NCI-H510A (cell line): ENCODE results near the gene MED27.

Experiments used
- DNase-seq: peaks from one replicate; lab custom pipeline; 2025; lab: John Stamatoyannopoulos, UW

MED27 gene

DNA sequence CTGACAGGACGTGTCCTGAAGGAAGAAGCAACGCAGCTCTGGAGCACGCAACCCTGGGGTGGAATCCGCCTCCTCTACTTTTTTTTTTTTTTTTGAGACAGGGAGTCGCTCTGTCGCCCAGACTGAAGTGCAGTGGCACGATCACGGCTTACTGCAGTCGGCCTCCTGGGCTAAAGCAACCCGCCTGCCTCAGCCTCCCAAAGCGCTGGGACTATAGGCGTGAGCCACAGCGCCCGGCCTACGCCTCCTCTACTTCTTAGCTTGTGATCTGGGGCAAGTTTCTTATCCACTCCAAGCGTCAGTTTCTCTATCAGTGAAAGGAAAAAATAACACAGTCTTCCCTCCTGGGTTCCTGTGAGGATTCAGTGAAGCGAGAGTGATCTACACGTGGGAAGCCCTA lies 243.6 kb downstream of the MED27 start:
- DNase-seq: no peak

DNA sequence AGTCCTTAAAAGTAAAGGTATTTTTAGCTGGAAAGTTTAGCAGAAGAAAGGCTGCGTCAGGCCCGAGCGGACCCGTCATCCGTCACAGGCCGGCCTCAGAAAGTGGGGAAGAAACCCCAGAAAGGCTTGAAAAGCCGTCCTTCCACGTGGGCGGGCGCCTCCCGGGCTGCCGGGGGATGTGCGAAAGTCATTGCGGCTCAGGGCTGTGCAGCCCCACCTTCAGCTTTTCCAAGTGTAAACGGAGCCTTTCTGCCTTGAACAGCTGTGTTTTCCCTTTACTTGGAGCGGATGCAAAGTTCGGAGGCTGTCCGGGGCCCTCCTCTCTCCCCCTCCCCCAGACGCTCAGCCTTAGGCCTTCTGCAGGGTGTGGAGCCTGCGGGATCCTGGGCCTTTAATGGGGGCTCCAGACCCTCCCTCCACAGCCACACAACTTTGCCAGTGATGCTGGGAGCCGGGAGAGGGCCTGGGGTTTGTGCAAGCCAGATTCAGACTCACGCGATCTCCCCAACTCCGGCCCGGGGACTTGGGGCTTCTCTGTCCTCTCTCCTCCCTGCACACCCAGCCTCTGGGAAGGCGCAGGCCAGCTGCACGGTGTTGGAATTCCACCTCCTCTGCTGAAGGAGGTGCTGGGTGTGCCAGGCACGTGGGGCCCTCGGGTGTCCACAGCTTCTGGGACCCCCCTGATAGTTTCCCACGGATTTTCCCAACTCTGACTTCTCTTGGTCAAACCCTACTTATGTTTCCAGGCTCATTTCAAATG lies 244.3 kb downstream of the MED27 start:
- DNase-seq: no peak

DNA sequence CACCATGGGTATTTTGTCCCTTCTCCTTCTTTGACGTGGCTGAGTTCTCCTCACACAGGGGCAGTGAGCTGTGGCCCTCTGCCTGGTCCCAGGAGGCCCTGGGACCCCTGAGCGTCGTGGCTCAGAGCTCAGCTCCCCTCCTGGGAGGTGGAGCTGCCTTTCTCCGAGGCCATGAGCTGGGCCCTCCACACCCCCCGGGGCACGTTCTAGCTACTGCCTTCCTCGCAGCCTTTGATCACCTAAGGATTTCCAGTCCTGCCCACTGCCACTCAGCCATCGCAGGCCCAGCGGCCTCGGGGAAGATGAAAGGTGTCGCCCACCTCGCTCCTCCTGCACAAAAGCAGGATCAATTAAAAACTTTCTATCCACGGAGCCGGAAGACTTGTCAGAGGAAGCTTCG lies 244.9 kb downstream of the MED27 start:
- DNase-seq: no peak

DNA sequence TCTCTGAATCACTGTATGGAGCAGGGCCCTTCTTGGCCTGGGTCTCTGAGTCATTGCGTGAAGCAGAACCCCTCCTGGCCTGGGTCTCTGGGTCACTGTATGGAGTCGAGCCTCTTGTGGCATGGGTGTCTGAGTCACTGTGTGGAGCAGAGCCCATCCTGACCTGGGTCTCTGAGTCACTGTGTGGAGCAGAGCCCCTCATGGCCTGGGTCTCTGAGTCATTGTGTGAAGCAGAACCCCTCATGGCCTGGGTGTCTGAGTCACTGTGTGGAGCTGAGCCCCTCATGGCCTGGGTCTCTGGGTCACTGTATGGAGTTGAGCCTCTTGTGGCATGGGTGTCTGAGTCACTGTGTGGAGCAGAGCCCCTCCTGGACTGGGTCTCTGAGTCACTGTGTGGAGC lies 245.8 kb downstream of the MED27 start:
- DNase-seq: no peak

DNA sequence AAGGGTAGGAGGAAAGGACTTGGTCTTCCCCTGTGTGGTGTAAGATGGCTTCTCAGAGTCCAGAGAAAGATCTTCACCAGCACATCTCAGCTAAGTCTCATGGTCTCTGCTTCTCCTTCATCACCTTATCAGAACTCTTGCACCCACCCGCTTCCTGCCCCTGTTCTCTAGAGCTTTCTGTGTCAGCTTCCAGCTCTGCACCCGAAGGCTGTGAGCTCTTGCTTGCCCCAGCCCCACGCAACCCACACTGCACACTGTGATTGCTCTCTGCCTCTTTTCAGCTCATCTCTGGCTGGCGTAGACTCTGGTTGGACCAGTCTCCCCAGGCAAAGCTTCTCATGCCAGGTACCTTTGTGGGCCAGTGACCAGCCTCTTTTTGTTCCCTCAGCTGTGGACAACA lies 246.6 kb downstream of the MED27 start:
- no peak for DNase-seq

DNA sequence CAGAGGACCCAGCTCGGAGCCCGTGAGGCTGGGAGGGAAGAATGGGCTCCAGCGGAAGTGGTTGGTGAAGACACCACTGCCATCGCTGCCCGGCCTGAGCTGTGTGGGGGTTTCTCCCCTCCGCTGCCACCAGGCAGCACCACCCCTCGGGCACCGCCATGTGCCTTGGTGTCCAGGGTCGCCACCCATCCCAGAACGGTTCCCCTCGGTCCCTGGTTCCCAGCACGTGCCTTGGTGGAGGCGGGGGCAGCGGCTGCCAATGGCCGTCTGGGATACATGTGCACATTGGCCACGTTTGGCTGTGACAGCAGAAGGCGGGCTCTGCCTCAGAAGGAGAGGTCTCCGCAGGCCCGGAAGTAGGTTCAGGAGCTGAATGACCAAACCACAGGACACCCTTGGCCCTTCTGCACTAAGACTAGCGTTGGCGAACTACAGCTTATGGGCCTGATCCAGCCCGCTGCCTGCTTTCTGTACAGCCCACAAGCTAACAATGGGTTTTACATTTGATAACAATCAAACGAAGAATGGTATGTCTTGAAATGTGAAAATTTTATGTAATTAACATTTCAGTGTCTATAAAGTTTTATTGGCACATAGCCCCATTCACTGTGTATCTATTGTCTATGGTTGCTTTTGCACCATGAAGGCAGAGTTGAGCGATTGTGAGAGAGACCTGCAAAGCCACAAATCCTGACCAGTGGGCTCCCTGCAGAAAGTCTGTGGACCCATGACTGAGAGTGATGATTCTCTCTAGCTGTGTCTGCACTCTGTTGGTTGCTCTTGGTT lies 248.1 kb downstream of the MED27 start:
- no peak for DNase-seq

DNA sequence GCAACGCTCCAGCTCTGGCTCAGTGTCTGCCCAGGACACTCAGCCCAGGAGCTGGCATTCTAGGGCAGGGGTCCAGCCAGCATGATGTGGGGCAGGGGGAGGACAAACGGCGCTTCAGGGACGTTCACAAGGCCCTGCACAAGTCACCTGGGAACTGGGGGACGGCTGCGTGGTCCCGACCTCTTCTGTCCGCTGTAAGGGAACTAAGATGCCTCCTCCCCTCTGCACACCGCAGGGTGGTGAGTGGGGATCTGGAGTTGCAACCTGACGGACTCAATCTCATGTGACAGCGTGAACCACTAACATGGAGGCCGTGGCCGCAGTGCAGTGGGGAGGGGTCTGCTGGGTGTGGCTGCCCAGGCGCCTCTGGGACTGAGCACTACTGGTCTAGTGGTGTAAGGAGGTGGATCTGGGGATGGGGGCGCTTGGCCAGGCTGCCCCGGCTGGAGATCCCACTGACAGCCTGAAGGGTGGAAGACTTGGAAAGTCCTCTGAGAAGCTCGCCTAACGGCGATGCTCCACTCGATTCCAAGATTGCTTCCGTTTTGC lies 251.8 kb downstream of the MED27 start:
- no peak for DNase-seq

DNA sequence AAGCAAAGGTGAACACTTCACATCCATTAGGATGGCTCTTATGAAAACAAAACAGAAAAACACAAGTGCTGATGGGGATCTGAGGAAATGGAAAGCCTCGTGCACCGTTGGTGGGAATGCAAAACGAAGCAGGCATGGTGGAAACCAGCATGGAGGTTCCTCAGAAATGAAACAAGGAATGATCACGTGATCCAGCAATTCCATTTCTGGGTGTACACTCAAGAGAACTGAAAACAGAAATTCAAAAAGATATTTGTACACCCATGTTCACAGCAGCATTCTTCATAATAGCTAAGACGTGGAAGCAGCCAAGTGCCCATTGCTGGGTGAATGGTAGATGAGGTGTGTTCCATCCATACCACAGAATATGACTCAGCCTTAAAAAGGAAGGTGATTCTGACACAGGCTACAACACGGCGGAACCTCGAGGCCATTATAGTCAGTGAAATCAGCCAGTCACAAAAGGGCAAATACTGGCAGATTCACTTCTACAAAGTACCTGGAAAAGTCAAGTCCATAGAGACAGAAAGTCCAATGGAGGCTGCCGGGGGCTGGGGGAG lies 252.6 kb downstream of the MED27 start:
- no peak for DNase-seq

DNA sequence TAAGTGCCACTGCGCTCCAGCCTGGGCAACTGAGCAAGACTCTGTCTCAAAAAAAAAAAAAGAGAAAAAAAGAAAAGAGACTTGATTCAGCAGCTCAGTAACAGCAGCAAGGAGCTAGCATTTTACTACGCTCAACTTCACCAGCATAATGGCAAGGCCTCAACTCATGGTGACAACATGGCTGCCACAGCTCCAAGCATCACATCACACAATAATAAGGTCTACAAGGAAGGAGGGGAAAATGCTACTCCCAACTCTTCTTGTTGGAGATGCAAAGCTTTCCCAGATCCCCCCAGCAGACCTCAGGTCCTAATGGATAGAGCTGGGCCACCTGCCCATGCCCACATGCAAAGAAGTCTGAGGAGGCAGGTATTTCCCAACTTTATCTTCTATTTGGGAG lies 253.6 kb downstream of the MED27 start:
- DNase-seq: no peak

DNA sequence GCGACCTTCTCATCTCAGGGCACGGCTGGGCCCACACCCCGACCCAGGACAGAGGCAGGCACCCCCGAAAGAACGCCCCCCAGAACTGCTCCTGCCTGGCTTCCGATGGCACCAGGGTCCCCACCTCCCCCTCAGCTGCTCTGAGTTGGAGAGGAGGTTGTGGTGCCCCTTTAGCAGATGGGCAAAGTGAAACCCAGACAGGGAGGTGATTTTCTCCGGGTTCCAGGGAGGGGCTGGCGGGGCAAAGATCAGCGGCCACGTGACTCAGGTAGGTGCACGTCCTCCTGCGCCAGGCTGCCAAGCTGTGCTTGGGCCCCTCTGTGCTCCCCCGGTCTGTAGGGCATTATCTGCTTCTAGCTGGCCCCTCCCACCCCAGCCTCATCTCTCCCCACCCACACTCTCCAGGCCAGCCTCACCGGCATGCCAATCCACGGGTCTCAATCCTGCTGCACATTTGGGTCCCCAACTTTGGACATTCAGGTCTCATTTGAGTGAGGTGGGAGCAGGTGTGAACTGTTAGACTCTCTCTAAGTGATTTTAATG lies 254.6 kb downstream of the MED27 start:
- DNase-seq: no peak

DNA sequence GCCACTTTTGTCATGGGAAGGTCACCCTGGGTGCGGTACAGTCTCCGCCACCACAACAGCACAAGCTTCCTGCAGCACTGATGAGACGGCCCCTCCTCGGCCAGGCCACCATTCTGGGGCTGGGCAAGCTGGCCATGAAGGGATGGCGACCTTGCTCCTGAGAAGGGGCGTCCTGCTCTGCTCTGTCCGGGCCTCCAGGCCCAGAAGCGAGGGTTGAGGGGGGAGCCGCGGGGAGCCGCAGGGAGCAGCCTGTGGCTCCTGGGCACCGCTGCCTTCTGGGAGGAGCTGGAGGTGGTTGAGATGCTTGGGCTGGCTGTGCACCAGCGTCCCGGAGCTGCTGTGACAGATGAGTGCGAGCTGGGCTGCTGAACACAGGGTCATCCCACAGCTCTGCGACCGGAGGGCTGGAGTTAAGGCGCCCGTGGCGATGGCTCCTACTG lies 255.5 kb downstream of the MED27 start:
- no peak for DNase-seq

DNA sequence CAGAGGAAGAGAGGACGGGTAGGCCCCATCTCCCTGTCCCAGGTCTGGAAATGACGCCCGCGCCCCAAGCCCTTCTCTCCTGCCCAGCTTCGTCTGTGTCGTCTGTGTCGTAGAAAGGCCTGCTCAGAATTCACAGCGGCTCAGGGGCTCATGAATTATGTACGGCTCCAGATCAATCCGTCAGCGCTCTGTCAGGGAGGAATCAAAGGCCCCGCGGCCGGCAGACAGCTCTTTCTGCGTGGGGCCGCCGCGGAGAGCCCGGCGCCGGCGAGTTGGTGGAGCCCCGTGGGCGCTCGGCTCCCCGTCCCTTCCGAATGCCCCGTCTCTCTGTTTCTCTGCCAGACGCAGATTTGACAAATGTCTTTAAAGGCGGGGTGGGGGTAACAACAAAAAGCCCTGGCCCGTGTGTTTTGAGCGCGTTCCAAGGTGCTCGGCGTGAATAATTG lies 255.9 kb downstream of the MED27 start:
- DNase-seq: no peak

DNA sequence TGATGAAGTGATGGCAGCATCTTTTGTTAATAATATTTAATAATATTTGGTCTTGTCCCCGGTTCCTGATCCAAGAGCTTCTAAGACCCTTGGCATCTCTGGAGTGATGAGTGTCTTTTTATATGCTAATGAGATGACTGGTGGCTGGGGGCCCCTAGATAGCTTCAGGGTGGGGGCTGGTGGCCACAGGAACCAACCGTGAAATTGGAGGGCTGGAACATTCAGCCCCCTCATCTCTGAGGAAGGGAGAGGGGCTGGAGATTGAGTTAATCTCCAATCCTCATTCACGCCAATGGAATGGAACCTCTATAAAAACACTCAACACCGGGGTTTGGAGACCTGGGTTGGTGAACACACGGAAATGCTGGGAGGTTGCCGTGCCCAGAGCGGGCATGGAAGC lies 261.6 kb downstream of the MED27 start:
- DNase-seq: no peak

DNA sequence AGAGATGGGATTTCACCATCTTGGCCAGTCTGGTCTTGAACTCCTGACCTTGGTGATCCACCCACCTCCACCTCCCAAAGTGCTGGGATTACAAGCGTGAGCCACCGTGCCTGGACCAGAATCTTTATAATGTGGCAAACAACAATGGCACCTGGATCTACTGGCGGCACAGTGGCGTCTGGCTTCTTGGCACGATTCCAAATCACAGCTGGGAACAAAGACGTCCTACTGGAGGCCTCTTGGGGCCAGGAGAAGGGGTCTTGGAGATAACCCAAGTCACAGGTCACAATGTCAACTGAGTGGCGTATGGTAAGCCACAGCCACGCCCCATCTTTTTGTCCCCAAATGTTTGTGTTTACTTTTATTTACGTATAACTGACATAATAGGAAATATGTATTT lies 262.0 kb downstream of the MED27 start:
- no peak for DNase-seq

DNA sequence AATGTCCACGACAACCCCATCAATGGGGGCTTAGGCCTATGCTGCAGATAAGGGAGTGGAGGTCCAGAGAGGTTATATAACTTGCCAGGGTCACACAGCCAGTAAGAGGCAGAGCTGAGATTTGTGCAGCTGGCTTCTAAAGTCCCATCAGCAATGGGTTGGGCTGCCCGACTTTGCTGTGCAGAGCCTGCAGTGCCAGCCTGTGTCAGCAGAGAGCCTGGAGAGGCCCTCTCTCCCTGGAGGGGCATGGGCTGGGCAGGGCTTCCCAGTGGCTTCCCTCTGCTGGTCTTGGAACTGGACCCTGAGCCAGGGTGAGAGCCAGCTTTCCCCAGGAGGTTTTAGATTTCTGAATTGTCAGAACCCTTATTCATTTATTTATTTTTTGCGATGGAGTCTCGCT lies 262.6 kb downstream of the MED27 start:
- DNase-seq: no peak

DNA sequence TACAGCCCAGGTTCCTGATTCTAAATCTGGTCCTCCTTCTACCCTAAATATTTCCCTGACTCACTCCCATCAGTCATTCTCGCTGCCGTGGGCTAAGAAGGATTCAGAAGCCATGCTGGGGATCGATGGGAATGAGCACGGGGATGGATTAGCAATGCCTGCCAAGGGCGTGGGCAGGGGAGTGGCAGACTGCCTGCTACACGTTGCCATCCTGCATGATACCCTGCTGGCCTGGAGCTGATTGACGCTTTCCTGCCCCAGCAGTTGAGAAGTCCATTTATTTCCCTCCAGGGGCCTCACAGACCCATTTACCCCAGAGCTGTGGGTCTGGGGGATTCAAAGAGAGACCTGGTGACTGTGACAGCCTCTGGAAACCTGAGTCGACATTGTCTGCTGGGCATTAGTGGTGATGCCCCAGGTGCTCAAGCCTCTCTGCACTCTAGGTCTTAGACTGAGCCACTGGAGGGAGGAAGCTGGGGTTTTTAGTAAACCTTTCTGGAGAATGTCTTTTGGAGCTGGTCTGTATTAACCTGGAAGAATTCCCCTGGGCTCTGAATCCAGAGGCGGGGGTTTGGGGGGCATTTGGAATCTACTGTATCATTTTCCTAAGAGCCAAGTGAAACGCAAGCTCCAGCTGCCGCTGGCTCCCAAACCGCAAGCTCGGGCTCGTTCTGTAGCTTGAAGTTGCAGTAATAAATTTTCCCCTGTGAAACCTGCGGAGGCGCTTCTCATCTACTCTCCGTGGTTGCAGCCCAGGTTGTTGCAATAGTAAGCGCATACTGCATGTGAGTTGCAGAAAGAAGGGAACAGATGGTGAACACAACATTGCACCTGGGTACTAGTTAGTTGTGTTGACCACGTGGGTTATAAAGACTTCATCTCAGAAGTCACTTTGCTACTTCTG lies 263.4 kb downstream of the MED27 start:
- DNase-seq: peak; percentile 58

DNA sequence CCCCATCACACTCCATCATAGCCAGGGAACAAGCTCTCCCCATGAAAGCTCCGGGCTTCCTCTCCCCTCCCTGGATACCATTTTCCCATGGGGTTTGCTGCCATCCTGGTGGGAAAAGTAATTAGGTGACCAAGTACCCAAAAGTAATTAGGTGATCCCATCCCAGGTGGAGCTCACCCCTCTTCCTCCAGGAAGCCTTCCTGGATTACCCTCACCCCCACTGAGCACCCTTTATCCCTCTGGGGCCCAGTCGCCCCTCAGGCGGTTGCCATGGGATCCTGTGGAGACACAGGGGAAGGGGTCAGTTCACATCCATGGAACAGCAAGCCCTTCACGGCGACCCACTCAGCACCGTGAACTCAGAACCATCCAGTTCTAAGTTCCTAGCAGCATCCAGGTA lies 265.0 kb downstream of the MED27 start:
- DNase-seq: no peak

DNA sequence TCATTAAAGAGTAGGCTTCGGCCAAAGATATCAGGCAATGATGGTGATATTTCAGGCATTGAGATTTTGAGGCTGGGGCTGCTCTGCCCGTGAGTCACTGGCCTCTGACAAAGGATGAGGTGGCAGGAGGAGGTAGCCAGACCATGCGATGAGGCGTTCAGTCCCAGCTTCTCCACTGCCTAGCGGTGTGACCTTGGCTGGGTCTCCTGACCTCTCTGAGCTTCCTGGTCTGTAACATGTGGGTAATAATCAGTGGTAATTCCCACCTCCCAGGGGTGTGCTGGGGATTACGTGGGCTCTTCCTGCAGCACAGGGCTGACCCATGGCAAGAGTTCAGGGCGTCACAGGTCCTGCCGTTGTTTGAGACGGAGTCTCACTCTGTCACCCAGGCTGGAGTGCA lies 266.6 kb downstream of the MED27 start:
- no peak for DNase-seq

DNA sequence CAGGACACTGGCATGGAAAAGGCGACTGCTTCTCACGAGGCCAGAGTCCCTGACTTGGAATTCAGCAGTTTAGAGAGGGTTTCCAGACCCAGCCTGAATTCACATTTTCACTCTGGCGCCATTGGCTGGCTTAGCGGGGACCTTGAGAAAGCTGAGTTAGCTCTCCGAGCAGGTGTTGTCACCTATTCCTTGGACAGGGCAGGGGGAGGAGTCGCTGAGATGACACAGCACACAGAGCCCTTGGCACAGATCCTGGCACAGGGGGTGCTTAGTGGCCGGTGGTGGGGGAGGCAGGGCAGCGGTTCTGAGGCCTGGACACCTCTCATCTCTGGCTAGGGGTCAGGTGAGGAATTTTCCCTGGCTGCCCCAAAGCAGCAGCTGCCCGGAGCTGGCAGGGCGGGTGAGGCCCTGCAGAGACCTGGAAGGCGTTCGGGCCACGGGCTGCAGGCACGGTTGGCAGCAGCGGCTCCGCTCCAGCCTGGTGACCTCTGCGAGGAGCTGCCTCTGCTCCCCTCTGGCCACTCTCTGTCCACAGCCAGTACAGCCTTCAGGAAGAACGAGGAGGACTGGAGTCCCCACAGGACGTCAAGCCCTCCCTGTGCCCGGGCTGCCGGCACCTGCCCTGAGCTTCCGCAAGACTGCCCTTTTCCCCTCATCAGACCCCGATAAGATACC lies 267.4 kb downstream of the MED27 start:
- no peak for DNase-seq

DNA sequence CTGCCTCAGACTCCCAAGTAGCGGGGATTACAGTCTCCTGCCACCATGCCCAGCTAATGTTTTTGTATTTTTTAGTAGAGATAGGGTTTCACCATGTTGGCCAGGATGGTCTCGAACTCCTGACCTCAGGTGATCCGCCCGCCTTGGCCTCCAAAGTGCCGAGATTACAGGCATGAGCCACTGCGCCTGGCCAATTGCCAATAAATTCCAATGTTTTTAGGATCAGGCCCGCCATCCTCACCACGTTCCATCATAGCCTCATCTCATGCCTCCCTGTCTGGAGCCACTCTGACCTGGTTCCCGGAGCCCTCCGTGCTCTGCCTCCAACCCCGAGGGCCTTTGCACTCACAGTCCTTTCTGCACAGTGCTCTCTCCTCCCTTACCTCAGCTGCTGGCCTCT lies 268.3 kb downstream of the MED27 start:
- no peak for DNase-seq
